NCI-H1105 treated with DMSO at 0.1 percent for 48 hours (cell line): ENCODE results near the gene ZMYND10.

Source experiments
- DNase-seq: peaks from one replicate; lab custom pipeline; 2025; lab: John Stamatoyannopoulos, UW

The ZMYND10 gene

DNA sequence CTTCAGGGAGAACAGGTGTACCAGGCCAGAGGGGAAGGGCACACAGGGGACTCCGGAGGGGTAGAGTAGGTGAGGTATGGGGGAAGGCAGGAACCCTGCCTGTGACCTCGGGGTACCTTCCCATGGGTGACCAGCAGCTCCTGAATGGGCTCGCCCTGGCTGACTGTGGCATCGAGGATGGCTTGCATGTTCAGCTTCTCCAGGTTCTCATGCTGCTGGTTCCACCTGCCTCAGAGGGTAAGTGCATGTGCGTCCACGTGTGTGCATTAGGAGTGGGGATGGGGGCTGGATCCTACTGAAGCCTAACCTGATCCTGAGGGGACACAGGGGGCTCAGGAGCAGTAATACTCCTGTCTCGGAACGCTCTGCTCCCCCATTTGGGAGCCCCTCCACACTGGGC lies 524 bp downstream of the ZMYND10 start:
- no peak for DNase-seq

DNA sequence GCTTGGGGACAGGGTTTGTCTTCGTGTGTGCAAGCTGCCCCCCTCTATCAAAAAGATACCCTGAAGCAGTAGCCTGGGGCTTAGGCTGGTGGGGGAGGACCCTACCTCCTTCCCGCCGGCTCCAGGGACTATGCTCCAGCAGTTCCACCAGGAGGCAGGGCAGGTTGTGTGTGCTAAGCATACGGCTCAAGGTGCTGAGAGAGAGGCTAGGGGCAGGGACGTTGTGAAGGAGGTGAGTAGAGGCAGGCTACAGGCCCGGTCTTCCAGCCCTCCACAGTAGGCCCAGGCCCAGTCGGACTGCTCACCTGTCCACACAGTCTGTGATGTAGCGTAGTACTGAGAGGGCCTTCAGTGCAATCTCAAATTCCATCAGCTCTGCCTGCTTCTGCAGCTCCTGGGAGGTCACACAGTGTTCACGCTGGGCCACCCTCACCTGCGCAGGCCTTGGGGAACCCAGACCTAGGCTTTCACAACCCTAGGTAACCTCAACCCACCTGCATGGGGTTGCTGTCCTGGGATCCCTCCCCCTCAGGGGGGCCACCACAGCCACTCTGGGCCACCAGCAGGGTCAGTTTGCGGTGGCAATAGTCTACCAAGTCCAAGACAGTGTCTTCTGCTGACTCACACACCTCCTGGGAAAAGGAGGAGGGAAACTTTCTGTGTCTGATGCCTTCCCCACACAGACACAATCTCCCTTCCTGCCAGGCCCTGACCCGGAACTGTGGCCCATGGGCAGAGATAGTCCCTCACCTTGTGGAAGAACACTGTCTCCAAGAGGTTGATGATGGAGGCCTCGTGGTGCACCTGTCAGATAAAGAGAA lies 2.5 kb downstream of the ZMYND10 start:
- DNase-seq, result no peak

- no peak for DNase-seq
These were observed 3.4 kb downstream of the ZMYND10 start for GRCh38 chr3:50341996-50342650.

- no peak for DNase-seq
These were observed 4.0 kb downstream of the ZMYND10 start for GRCh38 chr3:50341537-50341936.

- no peak for DNase-seq
These were observed 4.8 kb downstream of the ZMYND10 start, which contains the start of gene RASSF1 for GRCh38 chr3:50340448-50341329. Gene RASSF1 (minus strand): TSS chr3:50340836. CDS start chr3:50340805, 31 bp downstream.

DNA sequence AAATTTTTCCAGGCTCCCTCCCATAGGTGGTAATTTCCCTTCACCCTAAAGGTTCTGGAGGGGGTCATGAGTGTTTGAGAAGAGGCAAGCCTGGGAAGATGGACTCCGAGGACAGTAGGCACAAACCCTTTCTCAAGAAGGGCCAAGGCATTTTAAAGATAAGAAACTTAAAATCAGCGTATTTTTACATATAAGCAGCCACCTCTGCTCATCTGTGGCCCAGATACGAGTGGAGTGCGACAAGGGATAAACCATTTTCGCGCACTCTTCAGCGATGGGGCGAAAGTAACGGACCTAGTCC lies 5.4 kb downstream of the ZMYND10 start:
- DNase-seq, result no peak

DNA sequence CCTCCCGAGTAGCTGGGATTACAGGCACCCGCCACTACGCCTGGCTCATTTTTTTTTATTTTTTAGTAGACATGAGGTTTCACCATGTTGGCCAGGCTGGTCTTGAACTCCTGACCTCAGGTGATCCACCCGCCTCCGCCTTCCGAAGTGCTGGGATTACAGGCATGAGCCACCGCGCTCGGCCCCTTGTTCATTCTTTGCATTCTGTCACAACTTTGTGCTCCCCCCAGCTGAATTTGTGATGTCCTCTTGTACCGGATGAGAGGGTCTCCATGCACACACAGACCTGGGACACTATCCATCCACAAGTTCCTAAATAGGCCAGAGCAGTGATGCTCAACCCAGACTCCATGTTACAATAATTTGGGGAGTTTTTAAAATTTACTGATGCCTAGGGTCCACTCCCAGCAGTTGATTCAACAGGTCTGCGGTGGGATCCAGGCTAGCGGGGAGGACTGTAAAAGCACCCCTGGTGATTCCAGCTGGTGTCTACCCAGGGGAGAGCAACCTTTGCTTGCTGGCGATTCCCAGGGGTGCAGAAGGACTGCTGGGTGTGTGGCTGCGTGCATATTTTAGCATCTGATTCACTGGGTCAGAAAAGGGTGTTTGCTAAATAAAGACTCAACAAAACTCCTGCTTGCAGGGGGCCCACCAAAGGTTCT lies 5.9 kb downstream of the ZMYND10 start:
- DNase-seq, result no peak

DNA sequence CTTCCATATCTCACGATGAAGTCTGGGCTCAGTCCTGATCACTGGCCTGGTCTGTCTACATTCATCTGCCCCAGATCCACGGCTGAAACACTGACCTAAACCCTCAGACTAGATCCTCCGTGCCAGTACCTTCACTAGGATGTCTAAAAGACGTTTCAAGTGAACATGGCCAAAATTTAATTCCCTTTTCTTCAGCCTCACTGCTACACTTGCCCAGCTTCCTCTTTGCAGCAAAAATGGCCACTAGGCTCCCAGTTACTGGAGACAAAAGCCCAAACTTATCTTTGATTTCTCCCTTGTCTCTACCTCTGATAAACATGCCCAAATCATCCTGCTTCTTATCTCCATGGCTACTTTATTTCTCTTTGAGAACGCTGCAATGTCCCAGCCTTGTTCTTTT lies 6.6 kb downstream of the ZMYND10 start:
- no peak for DNase-seq

GRCh38 chr3:50337175-50337861 lies 8.2 kb downstream of the ZMYND10 start:
- peak; percentile 92 for DNase-seq

DNA sequence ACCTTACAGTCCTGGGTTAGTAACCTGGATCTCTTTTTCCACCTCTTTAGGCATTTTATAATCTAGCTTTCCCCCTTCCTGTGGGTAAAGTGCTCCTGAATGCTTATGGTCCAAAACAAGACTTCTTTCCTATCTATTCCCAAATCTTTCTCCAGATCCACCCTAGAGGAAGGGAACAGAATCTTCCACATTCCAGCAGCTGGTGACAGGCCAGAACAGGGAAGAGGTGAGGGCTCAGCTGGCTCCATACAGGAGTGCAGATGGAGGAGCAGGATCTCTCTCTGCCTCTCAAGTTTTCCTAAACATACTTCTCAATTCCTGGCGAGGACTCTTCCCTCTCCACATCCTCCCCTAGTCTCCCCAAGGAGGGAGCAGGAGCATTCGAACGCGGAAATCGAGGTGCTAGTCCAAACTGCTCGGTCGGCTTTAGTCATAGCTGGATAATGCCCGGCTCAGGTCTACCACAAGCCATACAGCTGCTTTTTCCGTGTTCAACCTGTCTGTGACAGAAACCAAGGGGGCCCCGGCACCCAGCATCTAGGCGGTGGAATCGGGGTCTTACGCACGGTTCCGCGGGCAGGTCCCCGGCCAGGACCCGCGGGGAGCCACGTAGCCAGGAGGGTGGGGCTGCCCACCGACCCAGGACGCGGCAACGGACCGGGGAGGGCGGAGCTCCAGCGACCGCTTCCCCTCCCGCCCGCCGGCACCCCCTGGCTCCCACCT lies 8.9 kb downstream of the ZMYND10 start:
- DNase-seq, result no peak

DNA sequence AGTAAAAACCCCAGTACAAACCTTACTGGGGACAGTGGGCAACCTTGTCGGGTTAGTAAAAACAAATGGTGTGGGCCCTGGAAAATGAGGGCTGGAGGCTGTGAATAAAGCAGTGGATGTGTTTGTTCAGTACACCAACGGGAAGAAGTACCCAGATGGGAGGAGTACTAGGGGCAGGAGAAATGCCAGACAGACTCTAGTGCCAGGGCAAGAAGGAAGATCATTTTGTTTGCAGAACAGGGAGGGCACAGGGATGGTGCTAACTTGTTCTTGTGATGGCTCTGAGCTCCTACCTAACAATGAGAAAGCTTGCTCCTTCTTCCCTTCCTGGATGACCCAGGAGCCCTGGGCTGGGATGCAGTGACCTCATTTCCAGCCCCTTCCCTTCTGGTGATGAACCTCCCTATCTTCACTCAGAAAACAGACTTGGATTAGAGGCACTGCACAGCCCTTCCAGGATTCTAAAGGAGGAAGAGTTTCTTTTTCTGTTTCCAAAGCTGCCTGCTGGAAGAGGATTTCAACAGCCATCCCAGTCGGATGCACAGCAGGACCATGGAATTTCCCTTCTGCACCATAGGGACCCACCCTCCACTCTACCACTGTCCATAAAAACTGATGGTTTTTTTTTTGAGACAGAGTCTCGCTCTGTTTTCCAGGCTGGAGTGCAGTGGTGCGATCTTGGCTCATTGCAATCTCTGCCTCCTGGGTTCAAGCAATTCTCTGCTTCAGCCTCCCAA lies 11.0 kb downstream of the ZMYND10 start:
- no peak for DNase-seq

DNA sequence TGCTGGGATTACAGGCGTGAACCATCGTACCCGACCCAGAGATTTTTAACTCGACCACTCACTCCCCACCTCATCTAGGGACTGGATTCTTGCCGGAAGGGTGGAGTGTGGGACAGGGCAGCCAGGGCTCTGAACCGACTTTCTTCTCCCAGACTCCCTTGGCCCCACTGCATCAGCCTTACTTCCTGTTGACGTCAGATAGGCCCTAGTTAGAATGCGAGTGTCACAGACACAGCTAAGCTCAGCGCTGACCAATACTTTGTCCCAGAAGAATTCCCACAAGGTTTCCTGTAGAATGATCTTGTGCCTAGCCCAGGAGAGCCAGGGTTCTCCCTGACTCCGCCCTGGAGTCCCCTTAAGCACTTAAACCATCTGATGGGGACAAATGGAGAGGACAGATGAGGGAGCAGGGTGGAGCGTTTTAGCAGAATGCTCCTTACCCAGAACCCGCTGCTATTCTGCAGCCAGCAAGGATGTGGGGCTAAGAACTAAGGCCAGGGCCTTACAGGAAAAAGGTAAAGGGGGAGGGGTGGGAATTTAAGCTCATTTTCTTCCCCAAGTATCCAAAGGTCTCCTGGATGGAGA lies 11.7 kb downstream of the ZMYND10 start:
- DNase-seq, result no peak

GRCh38 chr3:50331364-50331907 lies 14.1 kb downstream of the ZMYND10 start:
- no peak for DNase-seq

GRCh38 chr3:50330330-50330729 lies 15.2 kb downstream of the ZMYND10 start:
- DNase-seq, result no peak

DNA sequence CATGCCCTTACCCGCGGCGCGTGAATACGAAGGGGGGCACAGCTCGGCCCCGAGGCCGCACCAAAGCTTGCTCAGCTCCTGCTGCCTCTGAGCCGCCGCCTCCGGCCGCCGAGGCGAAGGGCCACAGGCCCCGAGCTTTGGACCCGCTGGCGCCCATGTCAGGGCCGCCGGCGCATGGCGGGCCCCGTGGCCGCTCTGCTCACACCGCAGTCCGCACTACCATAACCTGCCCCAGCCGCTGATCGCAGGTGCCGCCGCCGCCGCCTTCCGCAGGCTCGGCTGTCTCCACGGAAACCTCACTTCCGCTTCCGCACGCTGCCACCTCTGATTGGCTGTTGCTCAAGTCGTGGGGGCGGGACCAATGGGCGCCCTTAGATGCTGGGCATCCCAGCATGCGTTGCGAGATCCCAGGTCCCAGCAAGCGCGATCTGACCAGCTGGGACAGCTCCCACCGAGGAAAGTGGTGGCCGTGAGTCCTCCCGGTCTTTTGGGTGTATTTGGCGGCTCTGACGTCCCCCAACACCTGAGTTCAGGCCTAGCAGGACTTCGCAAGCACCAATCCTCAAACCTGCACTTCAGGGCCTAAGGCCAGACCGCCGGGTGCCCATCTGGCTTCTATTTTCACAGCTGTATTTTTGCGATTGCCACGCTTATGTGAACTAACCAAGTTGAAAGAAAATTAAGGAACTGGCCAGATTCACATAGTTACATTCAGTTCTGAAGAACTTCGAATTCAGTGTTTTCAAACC lies 17.4 kb downstream of the ZMYND10 start, which contains the start of gene TUSC2:
Gene TUSC2 (minus strand): TSS at position 281 of the 749 bp plus-strand sequence. CDS start 124 bp downstream, at position 157.
- peak; percentile 86 for DNase-seq

GRCh38 chr3:50327129-50327528 lies 18.4 kb downstream of the ZMYND10 start:
- DNase-seq, result no peak

- no peak for DNase-seq
These were observed 19.4 kb downstream of the ZMYND10 start for GRCh38 chr3:50326182-50326541.

- DNase-seq, result no peak
These were observed 19.9 kb downstream of the ZMYND10 start for GRCh38 chr3:50325497-50326181.
